A549 (cell line): ENCODE results near the gene SLN.

Experiments
- GATA3 ChIP-seq: IDR thresholded peaks from 2 replicates; pipeline ENCODE4 v1.6.1; 2012; ENCODE audit warnings: borderline replicate concordance
- HDAC2 ChIP-seq: fragments of 200-600 bp; sonication (generic); IDR thresholded peaks from 2 replicates; pipeline ENCODE4 v1.6.1; 2016
- HOXA7 ChIP-seq: fragments of 250-450 bp; sonication (Bioruptor Pico); IDR thresholded peaks from 2 replicates; pipeline ENCODE4 v1.5.0; 2020; ENCODE audit warnings: mild to moderate bottlenecking, moderate library complexity
- JUNB ChIP-seq: fragments of >200 bp; sonication (Bioruptor Twin); formaldehyde crosslinking; IDR thresholded peaks from 2 replicates; pipeline ENCODE4 v1.6.1; 2016
- NR3C1 ChIP-seq: fragments of >200 bp; sonication (Bioruptor Twin); formaldehyde crosslinking; IDR thresholded peaks from 3 replicates; pipeline ENCODE4 v1.6.1; 2017
- POLR2A ChIP-seq: IDR thresholded peaks from 2 replicates; pipeline ENCODE4 v1.6.1; 2012; ENCODE audit warnings: mild to moderate bottlenecking, low read length
- USF2 ChIP-seq: fragments of 450-650 bp; IDR thresholded peaks from 2 replicates; pipeline ENCODE4 v1.6.1; 2014; ENCODE audit warnings: antibody characterized with exemption
- ZC3H11A ChIP-seq: fragments of 450-650 bp; IDR thresholded peaks from 2 replicates; pipeline ENCODE4 v1.6.1; 2014; ENCODE audit warnings: antibody characterized with exemption, mild to moderate bottlenecking
- TF ChIP-seq, protein P1 (sequence below): fragments of >200 bp; sonication (Bioruptor Twin); formaldehyde crosslinking; IDR thresholded peaks from 3 replicates; pipeline ENCODE4 v1.5.1; 2016
- TF ChIP-seq, protein P2 (sequence below): IDR thresholded peaks from 2 replicates; pipeline ENCODE4 v1.6.1; 2012
- TF ChIP-seq, protein P3 (sequence below): IDR thresholded peaks from 2 replicates; pipeline ENCODE4 v1.6.1; 2012

- TF ChIP-seq POLR2A (no peak), HDAC2 (no peak), JUNB (no peak), HOXA7 (CRISPR knock-in tag) (no peak), NR3C1 (no peak), USF2 (no peak), ZC3H11A (no peak), GATA3 (no peak)
- TF ChIP-seq, protein P1, sequence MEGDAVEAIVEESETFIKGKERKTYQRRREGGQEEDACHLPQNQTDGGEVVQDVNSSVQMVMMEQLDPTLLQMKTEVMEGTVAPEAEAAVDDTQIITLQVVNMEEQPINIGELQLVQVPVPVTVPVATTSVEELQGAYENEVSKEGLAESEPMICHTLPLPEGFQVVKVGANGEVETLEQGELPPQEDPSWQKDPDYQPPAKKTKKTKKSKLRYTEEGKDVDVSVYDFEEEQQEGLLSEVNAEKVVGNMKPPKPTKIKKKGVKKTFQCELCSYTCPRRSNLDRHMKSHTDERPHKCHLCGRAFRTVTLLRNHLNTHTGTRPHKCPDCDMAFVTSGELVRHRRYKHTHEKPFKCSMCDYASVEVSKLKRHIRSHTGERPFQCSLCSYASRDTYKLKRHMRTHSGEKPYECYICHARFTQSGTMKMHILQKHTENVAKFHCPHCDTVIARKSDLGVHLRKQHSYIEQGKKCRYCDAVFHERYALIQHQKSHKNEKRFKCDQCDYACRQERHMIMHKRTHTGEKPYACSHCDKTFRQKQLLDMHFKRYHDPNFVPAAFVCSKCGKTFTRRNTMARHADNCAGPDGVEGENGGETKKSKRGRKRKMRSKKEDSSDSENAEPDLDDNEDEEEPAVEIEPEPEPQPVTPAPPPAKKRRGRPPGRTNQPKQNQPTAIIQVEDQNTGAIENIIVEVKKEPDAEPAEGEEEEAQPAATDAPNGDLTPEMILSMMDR, result no peak
- TF ChIP-seq, protein P2, sequence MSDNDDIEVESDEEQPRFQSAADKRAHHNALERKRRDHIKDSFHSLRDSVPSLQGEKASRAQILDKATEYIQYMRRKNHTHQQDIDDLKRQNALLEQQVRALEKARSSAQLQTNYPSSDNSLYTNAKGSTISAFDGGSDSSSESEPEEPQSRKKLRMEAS, result no peak
- TF ChIP-seq, protein P3, sequence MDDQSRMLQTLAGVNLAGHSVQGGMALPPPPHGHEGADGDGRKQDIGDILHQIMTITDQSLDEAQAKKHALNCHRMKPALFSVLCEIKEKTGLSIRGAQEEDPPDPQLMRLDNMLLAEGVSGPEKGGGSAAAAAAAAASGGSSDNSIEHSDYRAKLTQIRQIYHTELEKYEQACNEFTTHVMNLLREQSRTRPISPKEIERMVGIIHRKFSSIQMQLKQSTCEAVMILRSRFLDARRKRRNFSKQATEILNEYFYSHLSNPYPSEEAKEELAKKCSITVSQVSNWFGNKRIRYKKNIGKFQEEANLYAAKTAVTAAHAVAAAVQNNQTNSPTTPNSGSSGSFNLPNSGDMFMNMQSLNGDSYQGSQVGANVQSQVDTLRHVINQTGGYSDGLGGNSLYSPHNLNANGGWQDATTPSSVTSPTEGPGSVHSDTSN, result no peak
Observed at GRCh38 chr11:107752508-107752907, 40.7 kb upstream of the SLN start.
